Activated CD4-positive, alpha-beta memory T cell treated with anti-CD3 and anti-CD28 coated beads, Interleukin-2, amount 10 ng/mL, durations not matched to agents 7 days and 5 days (primary cell): Measurements from ENCODE around the gene KCNE3. TPM values are rescaled to one million over a fixed set of nuclear protein-coding genes. Genes with fewer than 3 reads are reported as not detected.
"Not testable (repeated sequence)": the region's sequence is repeated elsewhere in the genome, so short reads cannot be mapped to it uniquely, and the experiment has no call there.

ENCODE experiments used
- CTCF ChIA-PET: fragments of 350-600 bp; sonication (Branson Sonifier 250); formaldehyde crosslinking; loops from one replicate; lab custom pipeline; 2021; ENCODE audit warnings: antibody characterized with exemption, inconsistent platforms; lab: Charles Lee
- POLR2A ChIA-PET: fragments of 350-600 bp; sonication (Branson Sonifier 250); formaldehyde crosslinking; loops from one replicate; lab custom pipeline; 2021; ENCODE audit warnings: antibody characterized with exemption; lab: Charles Lee
- DNase-seq: peaks from one replicate; pipeline ENCODE4 v3.0.0-alpha.2; 2020
- H3K27ac Mint-ChIP-seq: one replicate; pipeline ENCODE4 v1.8.0; 2021; ENCODE audit warnings: mild to moderate bottlenecking, mixed read lengths
- H3K27me3 Mint-ChIP-seq: one replicate; pipeline ENCODE4 v1.8.0; 2021; ENCODE audit warnings: mixed read lengths
- H3K36me3 Mint-ChIP-seq: one replicate; pipeline ENCODE4 v1.8.0; 2021; ENCODE audit warnings: low read depth, mixed read lengths
- H3K4me1 Mint-ChIP-seq: one replicate; pipeline ENCODE4 v1.8.0; 2021; ENCODE audit warnings: mixed read lengths
- H3K4me3 Mint-ChIP-seq: one replicate; pipeline ENCODE4 v1.8.0; 2021; ENCODE audit warnings: mild to moderate bottlenecking, mixed read lengths
- H3K9me3 Mint-ChIP-seq: one replicate; pipeline ENCODE4 v1.8.0; 2021; ENCODE audit warnings: mixed read lengths
- total RNA-seq, 2 experiments: library from RNA; stranded (reverse); gene quantifications; one replicate each; pipeline ENCODE4 v1.2.3, GENCODE V29; 2021

KCNE3 gene
- total RNA-seq, 2 experiments from 2014 or later = not detected

- no peak for DNase-seq
- H3K9me3 Mint-ChIP-seq = no peaks in the 10 kb centered on the region
- peaks cover 1% of the 10 kb centered on the region for H3K27me3 Mint-ChIP-seq
- no peak overlapping the region for H3K4me3 Mint-ChIP-seq
- no peak overlapping the region for H3K27ac Mint-ChIP-seq
- CTCF ChIA-PET = interaction anchor here (1.5 to 1.9 kb wide), 3 partner anchors 28 to 30 kb away, joined by 4 to 6 read pairs (median 5); no protein-coding TSS in a partner anchor
- H3K36me3 Mint-ChIP-seq = no peaks in the 10 kb centered on the region
- peaks cover 5% of the 10 kb centered on the region for H3K4me1 Mint-ChIP-seq
- POLR2A ChIA-PET = interaction anchor here (1.3 kb wide), 1 partner anchor 20 kb away, joined by 3 read pairs; the partner anchor contains the start of gene PGM2L1
These were observed 48.8 kb downstream of the KCNE3 start for GRCh38 chr11:74418509-74418895.

- H3K36me3 Mint-ChIP-seq = no peaks in the 10 kb centered on the region
- no peak for DNase-seq
- H3K4me1 Mint-ChIP-seq = peaks cover 5% of the 10 kb centered on the region
- no peak overlapping the region for H3K27ac Mint-ChIP-seq
- ChIA-PET POLR2A (interaction anchor here (1.3 kb wide), 1 partner anchor 19 kb away, joined by 3 read pairs; the partner anchor contains the start of gene PGM2L1), CTCF (interaction anchor here (1.5 to 1.9 kb wide), 2 partner anchors 27 to 29 kb away, joined by 4 to 6 read pairs; no protein-coding TSS in a partner anchor)
- H3K27me3 Mint-ChIP-seq = peaks cover 1% of the 10 kb centered on the region
- no peaks in the 10 kb centered on the region for H3K9me3 Mint-ChIP-seq
- H3K4me3 Mint-ChIP-seq = no peak overlapping the region
These were observed 49.4 kb downstream of the KCNE3 start for GRCh38 chr11:74417860-74418508.

- no peak for DNase-seq
- no peak overlapping the region for H3K4me3 Mint-ChIP-seq
- peaks cover 5% of the 10 kb centered on the region for H3K4me1 Mint-ChIP-seq
- no peaks in the 10 kb centered on the region for H3K9me3 Mint-ChIP-seq
- ChIA-PET POLR2A (no interaction called here), CTCF (interaction anchor here (1.5 to 1.9 kb wide), 2 partner anchors 27 to 28 kb away, joined by 4 to 6 read pairs; no protein-coding TSS in a partner anchor)
- H3K36me3 Mint-ChIP-seq = no peaks in the 10 kb centered on the region
- peaks cover 4% of the 10 kb centered on the region for H3K27me3 Mint-ChIP-seq
- no peak overlapping the region for H3K27ac Mint-ChIP-seq
These were observed 50.0 kb downstream of the KCNE3 start for GRCh38 chr11:74417379-74417804.

- H3K27me3 Mint-ChIP-seq, H3K4me1 Mint-ChIP-seq, H3K9me3 Mint-ChIP-seq, H3K27ac Mint-ChIP-seq, DNase-seq, H3K36me3 Mint-ChIP-seq, H3K4me3 Mint-ChIP-seq, POLR2A ChIA-PET: not testable (repeated sequence)
- CTCF ChIA-PET = interaction anchor here (1.5 to 1.9 kb wide), 2 partner anchors 26 to 28 kb away, joined by 4 to 6 read pairs; no protein-coding TSS in a partner anchor
These were observed 50.4 kb downstream of the KCNE3 start for GRCh38 chr11:74416974-74417373.

DNA sequence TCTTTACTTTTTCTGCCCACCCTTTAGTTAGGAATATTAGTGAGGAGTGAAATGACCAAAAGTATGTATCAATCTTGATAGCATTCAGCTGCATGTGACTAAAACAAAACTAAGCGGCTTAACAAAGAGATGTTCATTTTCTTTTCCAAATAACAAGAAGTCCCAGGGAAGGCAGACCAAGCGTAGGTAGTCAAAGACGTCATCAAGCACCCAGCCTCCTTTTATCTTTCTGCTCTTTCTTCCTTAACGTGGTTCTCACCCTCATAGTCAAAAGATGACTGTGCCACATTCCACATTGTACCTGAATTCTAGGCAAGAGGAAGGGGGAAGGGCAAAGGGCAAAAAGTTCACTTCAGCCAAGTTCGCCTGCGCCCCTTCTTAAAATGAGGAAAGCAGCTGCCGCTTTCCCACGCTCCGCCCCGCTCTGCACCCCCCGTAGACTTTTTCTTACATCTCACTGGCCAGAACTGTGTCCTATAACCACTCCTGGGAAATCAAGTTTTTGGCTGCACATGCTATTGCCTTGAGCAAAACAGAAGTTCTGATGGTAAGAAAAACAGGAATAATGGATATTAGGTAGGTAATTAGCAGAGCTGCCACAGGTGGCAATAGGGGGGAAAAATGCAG, 54.5 kb downstream of the KCNE3 start:
- no peak overlapping the region for H3K27ac Mint-ChIP-seq
- H3K9me3 Mint-ChIP-seq = no peaks in the 10 kb centered on the region
- peaks cover 13% of the 10 kb centered on the region for H3K27me3 Mint-ChIP-seq
- no peak overlapping the region for H3K4me3 Mint-ChIP-seq
- ChIA-PET POLR2A (no interaction called here), CTCF (no interaction called here)
- no peak for DNase-seq
- no peaks in the 10 kb centered on the region for H3K36me3 Mint-ChIP-seq
- peaks cover 5% of the 10 kb centered on the region for H3K4me1 Mint-ChIP-seq

DNA sequence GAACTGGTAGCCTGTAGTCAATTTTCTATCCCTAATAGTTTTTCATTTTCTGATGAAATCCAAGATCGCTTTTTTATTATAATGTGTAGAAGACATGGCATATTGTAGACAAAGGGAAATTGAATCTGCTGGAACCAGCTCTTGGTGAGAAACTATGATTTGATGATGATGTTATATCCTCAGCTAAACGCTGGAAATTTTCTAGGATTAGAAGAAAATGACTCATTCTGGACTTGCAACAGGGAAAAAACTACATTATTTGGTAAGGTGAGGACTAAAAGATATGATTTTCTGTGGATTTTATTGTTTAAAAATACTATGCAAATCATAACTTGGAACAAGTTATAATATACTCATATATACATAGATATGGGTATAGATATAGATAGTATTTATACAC, 55.0 kb downstream of the KCNE3 start:
- ChIA-PET POLR2A (no interaction called here), CTCF (no interaction called here)
- Mint-ChIP-seq H3K4me3 (no peak overlapping the region), H3K27me3 (peaks cover 13% of the 10 kb centered on the region), H3K9me3 (no peaks in the 10 kb centered on the region), H3K27ac (no peak overlapping the region), H3K4me1 (peaks cover 1% of the 10 kb centered on the region), H3K36me3 (no peaks in the 10 kb centered on the region)
- DNase-seq = no peak

- no peaks in the 10 kb centered on the region for H3K9me3 Mint-ChIP-seq
- H3K4me1 Mint-ChIP-seq = no peaks in the 10 kb centered on the region
- H3K4me3 Mint-ChIP-seq = no peak overlapping the region
- POLR2A ChIA-PET = no interaction called here
- CTCF ChIA-PET = interaction anchor here (2.2 kb wide), 1 partner anchor 20 kb away, joined by 11 read pairs; no protein-coding TSS in a partner anchor
- peaks cover 25% of the 10 kb centered on the region for H3K27me3 Mint-ChIP-seq
- no peaks in the 10 kb centered on the region for H3K36me3 Mint-ChIP-seq
- no peak for DNase-seq
- H3K27ac Mint-ChIP-seq = no peak overlapping the region
These were observed 57.7 kb downstream of the KCNE3 start for GRCh38 chr11:74409633-74410032.

Other genes starting within 250 kb of the KCNE3 start
- not detected for gene P4HA3, start 155.9 kb downstream of the KCNE3 start, total RNA-seq
- 1 to 10 TPM; 8.7 to 9.3 TPM for gene PGM2L1, start 69.1 kb downstream of the KCNE3 start, total RNA-seq
- 1 to 10 TPM; 1.4 to 2.6 TPM for gene LIPT2, start 26.2 kb upstream of the KCNE3 start, total RNA-seq
- gene POLD3, start 125.0 kb upstream of the KCNE3 start, total RNA-seq = 10 to 100 TPM; 46.5 to 47.5 TPM